GM23338 (cell line): ENCODE data around the gene RPS25. TPM values are rescaled to one million over a fixed set of nuclear protein-coding genes. Genes with fewer than 3 reads are reported as not detected.

ENCODE experiments used
- ATAC-seq: fragments of 200-7000 bp; cut with Tn5 transposase; 3 replicates; pipeline ENCODE4 v1.9.1; 2020
- DNase-seq: peaks from one replicate; pipeline ENCODE4 v3.0.0-alpha.2; 2015; ENCODE audit warnings: low spot score
- H2AFZ ChIP-seq: fragments of 200-600 bp; sonication (generic); 2 replicates; pipeline ENCODE4 v1.8.0; 2016; ENCODE audit warnings: antibody characterized with exemption, mild to moderate bottlenecking, moderate library complexity
- H3F3A ChIP-seq: fragments of 200-600 bp; sonication (generic); replicated peaks from 2 replicates; pipeline ENCODE4 v1.8.0; 2017; ENCODE audit warnings: antibody characterized with exemption, mixed run types, low read depth
- H3K27ac ChIP-seq: fragments of 200-600 bp; sonication (generic); 2 replicates; pipeline ENCODE4 v1.6.1; 2016; ENCODE audit warnings: low read depth
- H3K27me3 ChIP-seq: fragments of 200-600 bp; sonication (generic); 2 replicates; pipeline ENCODE4 v1.8.0; 2016; ENCODE audit warnings: mild to moderate bottlenecking, mixed run types, moderate library complexity; ENCODE audit not compliant: insufficient read depth
- H3K36me3 ChIP-seq: fragments of 200-600 bp; sonication (generic); 2 replicates; pipeline ENCODE4 v1.8.0; 2016; ENCODE audit warnings: mild to moderate bottlenecking; ENCODE audit not compliant: insufficient read depth
- H3K4me1 ChIP-seq: fragments of 200-600 bp; sonication (generic); 2 replicates; pipeline ENCODE4 v1.8.0; 2016; ENCODE audit warnings: mild to moderate bottlenecking, moderate library complexity; ENCODE audit not compliant: insufficient read depth
- H3K4me2 ChIP-seq: fragments of 200-600 bp; sonication (generic); 2 replicates; pipeline ENCODE4 v1.7.1; 2017; ENCODE audit warnings: mixed run types
- H3K4me3 ChIP-seq: fragments of 200-600 bp; sonication (generic); 2 replicates; pipeline ENCODE4 v1.6.1; 2016; ENCODE audit warnings: mixed run types
- H3K79me2 ChIP-seq: fragments of 200-600 bp; sonication (generic); replicated peaks from 2 replicates; pipeline ENCODE4 v1.8.0; 2017; ENCODE audit warnings: mild to moderate bottlenecking; ENCODE audit not compliant: insufficient read depth
- H3K9me2 ChIP-seq: fragments of 200-600 bp; sonication (generic); 2 replicates; pipeline ENCODE4 v1.8.0; 2017; ENCODE audit not compliant: insufficient read depth
- H4K20me1 ChIP-seq: fragments of 200-600 bp; sonication (generic); replicated peaks from 2 replicates; pipeline ENCODE4 v1.8.0; 2017; ENCODE audit warnings: mild to moderate bottlenecking; ENCODE audit not compliant: insufficient read depth
- H3K27ac Mint-ChIP-seq: 2 replicates; pipeline ENCODE4 v1.8.0; 2020; ENCODE audit warnings: inconsistent platforms, mild to moderate bottlenecking, moderate library complexity, mixed read lengths
- H3K27me3 Mint-ChIP-seq: 3 replicates; pipeline ENCODE4 v1.8.0; 2022; ENCODE audit warnings: low read depth, mild to moderate bottlenecking, moderate library complexity, mixed read lengths, inconsistent platforms; ENCODE audit not compliant: insufficient read depth, poor library complexity
- H3K36me3 Mint-ChIP-seq: 3 replicates; pipeline ENCODE4 v1.8.0; 2021; ENCODE audit warnings: low read depth, mild to moderate bottlenecking, inconsistent platforms, moderate library complexity, mixed read lengths
- H3K4me1 Mint-ChIP-seq: 3 replicates; pipeline ENCODE4 v1.8.0; 2020; ENCODE audit warnings: mild to moderate bottlenecking, inconsistent platforms, mixed read lengths
- H3K4me3 Mint-ChIP-seq: 3 replicates; pipeline ENCODE4 v1.8.0; 2021; ENCODE audit warnings: moderate library complexity, mild to moderate bottlenecking, inconsistent platforms, mixed read lengths
- H3K9me3 Mint-ChIP-seq: 3 replicates; pipeline ENCODE4 v1.8.0; 2020; ENCODE audit warnings: moderate library complexity, mild to moderate bottlenecking, inconsistent platforms, mixed read lengths
- CREB1 ChIP-seq: fragments of 250-450 bp; sonication (Bioruptor Pico); IDR thresholded peaks from 2 replicates; pipeline ENCODE4 v1.5.0; 2020; ENCODE audit warnings: low read depth, mild to moderate bottlenecking, moderate library complexity
- ETS1 ChIP-seq: IDR thresholded peaks from 2 replicates; pipeline ENCODE4 v1.6.1; 2016; ENCODE audit warnings: antibody characterized with exemption
- EZH2 ChIP-seq: fragments of 200-600 bp; sonication (generic); IDR thresholded peaks from one replicate; pipeline ENCODE4 v1.8.0; 2017; ENCODE audit warnings: antibody characterized with exemption, mild to moderate bottlenecking, low read depth; ENCODE audit not compliant: unreplicated experiment
- EZH2phosphoT487 ChIP-seq: fragments of 200-600 bp; sonication (generic); IDR thresholded peaks from one replicate; pipeline ENCODE4 v1.8.1; 2018; ENCODE audit warnings: antibody characterized with exemption; ENCODE audit not compliant: unreplicated experiment
- NANOG ChIP-seq: IDR thresholded peaks from 2 replicates; pipeline ENCODE4 v1.6.1; 2016; ENCODE audit warnings: antibody characterized with exemption, borderline replicate concordance
- POLR2AphosphoS5 ChIP-seq: IDR thresholded peaks from 2 replicates; pipeline ENCODE4 v1.6.1; 2016; ENCODE audit warnings: antibody characterized with exemption, low read depth
- STAT1 ChIP-seq: IDR thresholded peaks from one replicate; pipeline ENCODE4 v1.6.1; 2016; ENCODE audit warnings: antibody characterized with exemption; ENCODE audit not compliant: unreplicated experiment
- ZNF331 ChIP-seq: fragments of 250-450 bp; sonication (Bioruptor Pico); IDR thresholded peaks from 2 replicates; pipeline ENCODE4 v1.5.0; 2020; ENCODE audit warnings: low read depth, mild to moderate bottlenecking, moderate library complexity
- polyA plus RNA-seq: library from polyadenylated mRNA; unstranded; fragments of >200 nt; fragmentation: Nextera tagmentation; extraction: Ambion mirVana; gene quantifications from 2 replicates; pipeline ENCODE4 v1.2.1, GENCODE V29; 2016
- total RNA-seq: library from RNA; depleted of rRNA; stranded (reverse); fragments of >200 nt; shearing (Covaris generic); gene quantifications from 2 replicates; pipeline ENCODE4 v1.2.3, GENCODE V29; 2014
- TF ChIP-seq, protein P1 (sequence below): fragments of 250-450 bp; sonication (Bioruptor Pico); IDR thresholded peaks from 2 replicates; pipeline ENCODE4 v1.5.0; 2020; ENCODE audit warnings: mild to moderate bottlenecking, moderate library complexity

Gene RPS25
- total and polyA plus RNA-seq, 2 experiments from 2014 or later: 1,965 to 3,622 TPM

GRCh38 chr11:119025541-119025940, 7.4 kb upstream of the RPS25 start (continued):
- TF ChIP-seq ETS1 (no peak), POLR2AphosphoS5 (no peak), NANOG (no peak)

DNA sequence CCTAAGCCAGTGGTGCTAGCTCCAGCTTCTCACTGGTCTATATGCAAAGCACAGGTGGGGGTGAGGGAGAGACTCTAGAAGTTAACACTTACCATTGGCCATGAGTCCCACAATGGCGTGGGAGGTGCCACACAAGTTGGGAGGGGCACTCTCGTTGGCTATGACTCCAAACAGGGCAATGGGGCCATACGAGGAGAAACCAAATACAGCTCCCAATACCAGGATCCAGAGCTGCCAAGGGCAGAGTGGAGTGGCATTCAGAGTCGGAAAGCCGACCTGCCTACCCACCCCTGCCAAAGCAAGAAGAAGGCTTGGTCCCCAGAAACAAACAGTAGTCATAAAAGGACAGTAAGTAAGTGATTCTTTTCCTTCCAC, 6.9 kb upstream of the RPS25 start:
- H3K4me3 ChIP-seq: no peak overlapping the region
- peak; percentile 9; the same call in 2 of the 3 replicates for ATAC-seq
- H3K27me3 Mint-ChIP-seq: peaks cover 24% of the 10 kb centered on the region
- peaks cover 28% of the 10 kb centered on the region for H3K79me2 ChIP-seq
- H3K9me2 ChIP-seq: no peaks in the 10 kb centered on the region
- TF ChIP-seq NANOG (no peak), ETS1 (no peak), CREB1 (CRISPR knock-in tag) (no peak), EZH2 (no peak), EZH2phosphoT487 (no peak), STAT1 (no peak), ZNF331 (no peak)
- TF ChIP-seq, protein P1, sequence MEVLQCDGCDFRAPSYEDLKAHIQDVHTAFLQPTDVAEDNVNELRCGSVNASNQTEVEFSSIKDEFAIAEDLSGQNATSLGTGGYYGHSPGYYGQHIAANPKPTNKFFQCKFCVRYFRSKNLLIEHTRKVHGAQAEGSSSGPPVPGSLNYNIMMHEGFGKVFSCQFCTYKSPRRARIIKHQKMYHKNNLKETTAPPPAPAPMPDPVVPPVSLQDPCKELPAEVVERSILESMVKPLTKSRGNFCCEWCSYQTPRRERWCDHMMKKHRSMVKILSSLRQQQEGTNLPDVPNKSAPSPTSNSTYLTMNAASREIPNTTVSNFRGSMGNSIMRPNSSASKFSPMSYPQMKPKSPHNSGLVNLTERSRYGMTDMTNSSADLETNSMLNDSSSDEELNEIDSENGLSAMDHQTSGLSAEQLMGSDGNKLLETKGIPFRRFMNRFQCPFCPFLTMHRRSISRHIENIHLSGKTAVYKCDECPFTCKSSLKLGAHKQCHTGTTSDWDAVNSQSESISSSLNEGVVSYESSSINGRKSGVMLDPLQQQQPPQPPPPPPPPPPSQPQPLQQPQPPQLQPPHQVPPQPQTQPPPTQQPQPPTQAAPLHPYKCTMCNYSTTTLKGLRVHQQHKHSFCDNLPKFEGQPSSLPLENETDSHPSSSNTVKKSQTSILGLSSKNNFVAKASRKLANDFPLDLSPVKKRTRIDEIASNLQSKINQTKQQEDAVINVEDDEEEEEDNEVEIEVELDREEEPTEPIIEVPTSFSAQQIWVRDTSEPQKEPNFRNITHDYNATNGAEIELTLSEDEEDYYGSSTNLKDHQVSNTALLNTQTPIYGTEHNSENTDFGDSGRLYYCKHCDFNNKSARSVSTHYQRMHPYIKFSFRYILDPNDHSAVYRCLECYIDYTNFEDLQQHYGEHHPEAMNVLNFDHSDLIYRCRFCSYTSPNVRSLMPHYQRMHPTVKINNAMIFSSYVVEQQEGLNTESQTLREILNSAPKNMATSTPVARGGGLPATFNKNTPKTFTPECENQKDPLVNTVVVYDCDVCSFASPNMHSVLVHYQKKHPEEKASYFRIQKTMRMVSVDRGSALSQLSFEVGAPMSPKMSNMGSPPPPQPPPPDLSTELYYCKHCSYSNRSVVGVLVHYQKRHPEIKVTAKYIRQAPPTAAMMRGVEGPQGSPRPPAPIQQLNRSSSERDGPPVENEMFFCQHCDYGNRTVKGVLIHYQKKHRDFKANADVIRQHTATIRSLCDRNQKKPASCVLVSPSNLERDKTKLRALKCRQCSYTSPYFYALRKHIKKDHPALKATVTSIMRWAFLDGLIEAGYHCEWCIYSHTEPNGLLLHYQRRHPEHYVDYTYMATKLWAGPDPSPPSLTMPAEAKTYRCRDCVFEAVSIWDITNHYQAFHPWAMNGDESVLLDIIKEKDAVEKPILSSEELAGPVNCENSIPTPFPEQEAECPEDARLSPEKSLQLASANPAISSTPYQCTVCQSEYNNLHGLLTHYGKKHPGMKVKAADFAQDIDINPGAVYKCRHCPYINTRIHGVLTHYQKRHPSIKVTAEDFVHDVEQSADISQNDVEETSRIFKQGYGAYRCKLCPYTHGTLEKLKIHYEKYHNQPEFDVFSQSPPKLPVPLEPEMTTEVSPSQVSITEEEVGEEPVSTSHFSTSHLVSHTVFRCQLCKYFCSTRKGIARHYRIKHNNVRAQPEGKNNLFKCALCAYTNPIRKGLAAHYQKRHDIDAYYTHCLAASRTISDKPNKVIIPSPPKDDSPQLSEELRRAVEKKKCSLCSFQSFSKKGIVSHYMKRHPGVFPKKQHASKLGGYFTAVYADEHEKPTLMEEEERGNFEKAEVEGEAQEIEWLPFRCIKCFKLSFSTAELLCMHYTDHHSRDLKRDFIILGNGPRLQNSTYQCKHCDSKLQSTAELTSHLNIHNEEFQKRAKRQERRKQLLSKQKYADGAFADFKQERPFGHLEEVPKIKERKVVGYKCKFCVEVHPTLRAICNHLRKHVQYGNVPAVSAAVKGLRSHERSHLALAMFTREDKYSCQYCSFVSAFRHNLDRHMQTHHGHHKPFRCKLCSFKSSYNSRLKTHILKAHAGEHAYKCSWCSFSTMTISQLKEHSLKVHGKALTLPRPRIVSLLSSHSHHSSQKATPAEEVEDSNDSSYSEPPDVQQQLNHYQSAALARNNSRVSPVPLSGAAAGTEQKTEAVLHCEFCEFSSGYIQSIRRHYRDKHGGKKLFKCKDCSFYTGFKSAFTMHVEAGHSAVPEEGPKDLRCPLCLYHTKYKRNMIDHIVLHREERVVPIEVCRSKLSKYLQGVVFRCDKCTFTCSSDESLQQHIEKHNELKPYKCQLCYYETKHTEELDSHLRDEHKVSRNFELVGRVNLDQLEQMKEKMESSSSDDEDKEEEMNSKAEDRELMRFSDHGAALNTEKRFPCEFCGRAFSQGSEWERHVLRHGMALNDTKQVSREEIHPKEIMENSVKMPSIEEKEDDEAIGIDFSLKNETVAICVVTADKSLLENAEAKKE (CRISPR knock-in tag): no peak
- H3K36me3 Mint-ChIP-seq: peaks cover 73% of the 10 kb centered on the region
- H3K4me3 Mint-ChIP-seq: no peak overlapping the region
- no peak overlapping the region for H3K27ac Mint-ChIP-seq
- peaks cover 34% of the 10 kb centered on the region for H3K36me3 ChIP-seq
- peaks cover 35% of the 10 kb centered on the region for H3F3A ChIP-seq
- no peaks in the 10 kb centered on the region; the same call in 2 of the 3 replicates for H3K9me3 Mint-ChIP-seq
- no peak overlapping the region for H2AFZ ChIP-seq
- no peak for DNase-seq
- no peaks in the 10 kb centered on the region for H3K27me3 ChIP-seq
- no peak overlapping the region for H3K4me2 ChIP-seq
- peaks cover 32% of the 10 kb centered on the region for H3K4me1 Mint-ChIP-seq
- H4K20me1 ChIP-seq: peaks cover 15% of the 10 kb centered on the region
- H3K27ac ChIP-seq: 0 out of 2 replicates have a peak overlapping the region, but pooled peaks have one; percentile 59
- H3K4me1 ChIP-seq: peaks cover 16% of the 10 kb centered on the region
